ENCODE results near the gene TBC1D4. TPM values are rescaled to one million over a fixed set of nuclear protein-coding genes. Genes with fewer than 3 reads are reported as not detected.

The TBC1D4 gene
- total and polyA plus RNA-seq, 2 experiments from 2014 or later, result 18.7 to 38.2 TPM

DNA sequence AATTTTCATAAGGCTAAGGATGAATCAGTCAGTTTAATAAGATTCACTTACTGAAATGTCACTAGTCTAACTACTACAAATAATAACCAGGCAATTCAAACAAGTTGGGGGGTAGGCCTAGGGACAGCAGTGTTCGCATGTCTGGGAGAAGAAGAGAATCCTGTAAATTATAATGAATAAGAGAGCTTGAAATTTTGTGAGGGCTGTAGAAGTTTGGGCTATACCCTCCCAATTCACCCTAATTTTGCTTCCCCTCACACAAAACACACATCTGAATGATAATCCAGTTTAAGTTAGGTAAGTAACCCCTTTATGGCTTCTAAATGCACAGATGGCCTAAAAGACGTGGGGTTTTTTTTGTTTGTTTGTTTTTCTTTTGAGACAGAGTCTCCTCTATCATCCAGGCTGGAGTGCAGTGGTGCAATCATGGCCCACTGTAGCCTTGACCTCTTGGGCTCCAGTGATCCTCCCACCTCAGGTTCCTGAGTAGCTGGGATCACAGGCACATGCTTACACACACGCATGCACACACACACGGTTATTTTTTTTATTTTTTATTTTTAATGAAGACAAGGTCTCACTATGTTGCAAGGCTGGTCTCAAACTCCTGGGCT lies 69.9 kb downstream of the TBC1D4 start:
- no peaks in the 10 kb centered on the region for H3K9me2 ChIP-seq (ENCODE audit: insufficient read depth)
- no peak overlapping the region for H3K27ac Mint-ChIP-seq
- peaks cover 29% of the 10 kb centered on the region for H3K79me2 ChIP-seq (replicated peaks; ENCODE audit: insufficient read depth)
- no peaks in the 10 kb centered on the region for H3K9me3 Mint-ChIP-seq
- H3K4me2 ChIP-seq, result no peak overlapping the region
- no peak overlapping the region for H3K4me3 ChIP-seq
- H3K27me3 ChIP-seq (ENCODE audit: insufficient read depth), result no peaks in the 10 kb centered on the region
- 0 out of 2 replicates have a peak, but pooled peaks cover 7% of the 10 kb centered on the region for H3K4me1 ChIP-seq (ENCODE audit: insufficient read depth)
- no peaks in the 10 kb centered on the region for H3K36me3 ChIP-seq (ENCODE audit: insufficient read depth)
- no peaks in the 10 kb centered on the region for H3F3A ChIP-seq (replicated peaks; ENCODE audit: low read depth)
- no peaks in the 10 kb centered on the region; the same call in 1 of the 2 replicates for H4K20me1 ChIP-seq (replicated peaks; ENCODE audit: insufficient read depth)
- no peak for TF ChIP-seq EZH2phosphoT487 (IDR thresholded peaks at IDR 0.05; ENCODE audit: unreplicated experiment)
- TF ChIP-seq, protein P1, sequence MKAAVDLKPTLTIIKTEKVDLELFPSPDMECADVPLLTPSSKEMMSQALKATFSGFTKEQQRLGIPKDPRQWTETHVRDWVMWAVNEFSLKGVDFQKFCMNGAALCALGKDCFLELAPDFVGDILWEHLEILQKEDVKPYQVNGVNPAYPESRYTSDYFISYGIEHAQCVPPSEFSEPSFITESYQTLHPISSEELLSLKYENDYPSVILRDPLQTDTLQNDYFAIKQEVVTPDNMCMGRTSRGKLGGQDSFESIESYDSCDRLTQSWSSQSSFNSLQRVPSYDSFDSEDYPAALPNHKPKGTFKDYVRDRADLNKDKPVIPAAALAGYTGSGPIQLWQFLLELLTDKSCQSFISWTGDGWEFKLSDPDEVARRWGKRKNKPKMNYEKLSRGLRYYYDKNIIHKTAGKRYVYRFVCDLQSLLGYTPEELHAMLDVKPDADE (IDR thresholded peaks at IDR 0.05), result no peak
- no peak for TF ChIP-seq NANOG (IDR thresholded peaks at IDR 0.05; ENCODE audit: borderline replicate concordance)
- no peak for TF ChIP-seq POLR2AphosphoS5 (IDR thresholded peaks at IDR 0.05; ENCODE audit: low read depth)
- no peak for TF ChIP-seq EZH2 (IDR thresholded peaks at IDR 0.05; ENCODE audit: low read depth, unreplicated experiment)
- TF ChIP-seq CREB1 (CRISPR knock-in tag; IDR thresholded peaks at IDR 0.05; ENCODE audit: low read depth), result no peak
- TF ChIP-seq, protein P2, sequence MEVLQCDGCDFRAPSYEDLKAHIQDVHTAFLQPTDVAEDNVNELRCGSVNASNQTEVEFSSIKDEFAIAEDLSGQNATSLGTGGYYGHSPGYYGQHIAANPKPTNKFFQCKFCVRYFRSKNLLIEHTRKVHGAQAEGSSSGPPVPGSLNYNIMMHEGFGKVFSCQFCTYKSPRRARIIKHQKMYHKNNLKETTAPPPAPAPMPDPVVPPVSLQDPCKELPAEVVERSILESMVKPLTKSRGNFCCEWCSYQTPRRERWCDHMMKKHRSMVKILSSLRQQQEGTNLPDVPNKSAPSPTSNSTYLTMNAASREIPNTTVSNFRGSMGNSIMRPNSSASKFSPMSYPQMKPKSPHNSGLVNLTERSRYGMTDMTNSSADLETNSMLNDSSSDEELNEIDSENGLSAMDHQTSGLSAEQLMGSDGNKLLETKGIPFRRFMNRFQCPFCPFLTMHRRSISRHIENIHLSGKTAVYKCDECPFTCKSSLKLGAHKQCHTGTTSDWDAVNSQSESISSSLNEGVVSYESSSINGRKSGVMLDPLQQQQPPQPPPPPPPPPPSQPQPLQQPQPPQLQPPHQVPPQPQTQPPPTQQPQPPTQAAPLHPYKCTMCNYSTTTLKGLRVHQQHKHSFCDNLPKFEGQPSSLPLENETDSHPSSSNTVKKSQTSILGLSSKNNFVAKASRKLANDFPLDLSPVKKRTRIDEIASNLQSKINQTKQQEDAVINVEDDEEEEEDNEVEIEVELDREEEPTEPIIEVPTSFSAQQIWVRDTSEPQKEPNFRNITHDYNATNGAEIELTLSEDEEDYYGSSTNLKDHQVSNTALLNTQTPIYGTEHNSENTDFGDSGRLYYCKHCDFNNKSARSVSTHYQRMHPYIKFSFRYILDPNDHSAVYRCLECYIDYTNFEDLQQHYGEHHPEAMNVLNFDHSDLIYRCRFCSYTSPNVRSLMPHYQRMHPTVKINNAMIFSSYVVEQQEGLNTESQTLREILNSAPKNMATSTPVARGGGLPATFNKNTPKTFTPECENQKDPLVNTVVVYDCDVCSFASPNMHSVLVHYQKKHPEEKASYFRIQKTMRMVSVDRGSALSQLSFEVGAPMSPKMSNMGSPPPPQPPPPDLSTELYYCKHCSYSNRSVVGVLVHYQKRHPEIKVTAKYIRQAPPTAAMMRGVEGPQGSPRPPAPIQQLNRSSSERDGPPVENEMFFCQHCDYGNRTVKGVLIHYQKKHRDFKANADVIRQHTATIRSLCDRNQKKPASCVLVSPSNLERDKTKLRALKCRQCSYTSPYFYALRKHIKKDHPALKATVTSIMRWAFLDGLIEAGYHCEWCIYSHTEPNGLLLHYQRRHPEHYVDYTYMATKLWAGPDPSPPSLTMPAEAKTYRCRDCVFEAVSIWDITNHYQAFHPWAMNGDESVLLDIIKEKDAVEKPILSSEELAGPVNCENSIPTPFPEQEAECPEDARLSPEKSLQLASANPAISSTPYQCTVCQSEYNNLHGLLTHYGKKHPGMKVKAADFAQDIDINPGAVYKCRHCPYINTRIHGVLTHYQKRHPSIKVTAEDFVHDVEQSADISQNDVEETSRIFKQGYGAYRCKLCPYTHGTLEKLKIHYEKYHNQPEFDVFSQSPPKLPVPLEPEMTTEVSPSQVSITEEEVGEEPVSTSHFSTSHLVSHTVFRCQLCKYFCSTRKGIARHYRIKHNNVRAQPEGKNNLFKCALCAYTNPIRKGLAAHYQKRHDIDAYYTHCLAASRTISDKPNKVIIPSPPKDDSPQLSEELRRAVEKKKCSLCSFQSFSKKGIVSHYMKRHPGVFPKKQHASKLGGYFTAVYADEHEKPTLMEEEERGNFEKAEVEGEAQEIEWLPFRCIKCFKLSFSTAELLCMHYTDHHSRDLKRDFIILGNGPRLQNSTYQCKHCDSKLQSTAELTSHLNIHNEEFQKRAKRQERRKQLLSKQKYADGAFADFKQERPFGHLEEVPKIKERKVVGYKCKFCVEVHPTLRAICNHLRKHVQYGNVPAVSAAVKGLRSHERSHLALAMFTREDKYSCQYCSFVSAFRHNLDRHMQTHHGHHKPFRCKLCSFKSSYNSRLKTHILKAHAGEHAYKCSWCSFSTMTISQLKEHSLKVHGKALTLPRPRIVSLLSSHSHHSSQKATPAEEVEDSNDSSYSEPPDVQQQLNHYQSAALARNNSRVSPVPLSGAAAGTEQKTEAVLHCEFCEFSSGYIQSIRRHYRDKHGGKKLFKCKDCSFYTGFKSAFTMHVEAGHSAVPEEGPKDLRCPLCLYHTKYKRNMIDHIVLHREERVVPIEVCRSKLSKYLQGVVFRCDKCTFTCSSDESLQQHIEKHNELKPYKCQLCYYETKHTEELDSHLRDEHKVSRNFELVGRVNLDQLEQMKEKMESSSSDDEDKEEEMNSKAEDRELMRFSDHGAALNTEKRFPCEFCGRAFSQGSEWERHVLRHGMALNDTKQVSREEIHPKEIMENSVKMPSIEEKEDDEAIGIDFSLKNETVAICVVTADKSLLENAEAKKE (CRISPR knock-in tag; IDR thresholded peaks at IDR 0.05), result no peak
- no peaks in the 10 kb centered on the region for H3K36me3 Mint-ChIP-seq (ENCODE audit: low read depth)
- H3K4me3 Mint-ChIP-seq, result no peak overlapping the region
- H3K27ac ChIP-seq (ENCODE audit: low read depth), result no peak overlapping the region
- H3K4me1 Mint-ChIP-seq, result peaks cover 13% of the 10 kb centered on the region
- ATAC-seq, result no peak
- no peak for DNase-seq (ENCODE audit: low spot score)
- no peaks in the 10 kb centered on the region for H3K27me3 Mint-ChIP-seq (ENCODE audit: insufficient read depth, low read depth, poor library complexity)
- H2AFZ ChIP-seq, result no peak overlapping the region
